ENCODE data around the gene FBLN2. TPM values are rescaled to one million over a fixed set of nuclear protein-coding genes. Genes with fewer than 3 reads are reported as not detected.

The FBLN2 gene
- polyA plus RNA-seq, 1 donor (not counting 4 experiments of a cell fraction or from before 2014, with no cell fraction given), result 0.72 TPM

GRCh38 chr3:13540297-13540995 is 8.5 kb upstream of the FBLN2 start:
- no peaks in the 10 kb centered on the region for H3K9me3 ChIP-seq (ENCODE audit: control insufficient read depth, low read depth, low read length)
- H3K9me1 ChIP-seq (ENCODE audit: control insufficient read depth, extremely low read depth, insufficient read depth, low read length), result no peaks in the 10 kb centered on the region
- FAIRE-seq, result no peak
- no peak for DNase-seq (ENCODE audit: low read depth, low spot score)
- H3K36me3 ChIP-seq (ENCODE audit: control insufficient read depth in 2 of 2, extremely low read depth in 1 of 2, insufficient read depth in 2 of 2, low read length in 2 of 2), result no peaks in the 10 kb centered on the region
- H3K27ac ChIP-seq (ENCODE audit: control insufficient read depth, insufficient read depth, low read length), result no peak overlapping the region
- H2AFZ ChIP-seq (ENCODE audit: control insufficient read depth, low read length), result no peak overlapping the region
- H3K79me2 ChIP-seq (ENCODE audit: control insufficient read depth, insufficient read depth, low read length), result no peaks in the 10 kb centered on the region
- H3K27me3 ChIP-seq (ENCODE audit: control insufficient read depth, extremely low read depth, insufficient read depth, low read length), result no peaks in the 10 kb centered on the region
- TF ChIP-seq EZH2 (IDR thresholded peaks at IDR 0.05; ENCODE audit: low read length), result no peak
- TF ChIP-seq, protein P1, sequence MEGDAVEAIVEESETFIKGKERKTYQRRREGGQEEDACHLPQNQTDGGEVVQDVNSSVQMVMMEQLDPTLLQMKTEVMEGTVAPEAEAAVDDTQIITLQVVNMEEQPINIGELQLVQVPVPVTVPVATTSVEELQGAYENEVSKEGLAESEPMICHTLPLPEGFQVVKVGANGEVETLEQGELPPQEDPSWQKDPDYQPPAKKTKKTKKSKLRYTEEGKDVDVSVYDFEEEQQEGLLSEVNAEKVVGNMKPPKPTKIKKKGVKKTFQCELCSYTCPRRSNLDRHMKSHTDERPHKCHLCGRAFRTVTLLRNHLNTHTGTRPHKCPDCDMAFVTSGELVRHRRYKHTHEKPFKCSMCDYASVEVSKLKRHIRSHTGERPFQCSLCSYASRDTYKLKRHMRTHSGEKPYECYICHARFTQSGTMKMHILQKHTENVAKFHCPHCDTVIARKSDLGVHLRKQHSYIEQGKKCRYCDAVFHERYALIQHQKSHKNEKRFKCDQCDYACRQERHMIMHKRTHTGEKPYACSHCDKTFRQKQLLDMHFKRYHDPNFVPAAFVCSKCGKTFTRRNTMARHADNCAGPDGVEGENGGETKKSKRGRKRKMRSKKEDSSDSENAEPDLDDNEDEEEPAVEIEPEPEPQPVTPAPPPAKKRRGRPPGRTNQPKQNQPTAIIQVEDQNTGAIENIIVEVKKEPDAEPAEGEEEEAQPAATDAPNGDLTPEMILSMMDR (optimal IDR thresholded peaks at IDR 0.05 in 1 of 3, IDR thresholded peaks at IDR 0.05 in 1 of 3, conservative IDR thresholded peaks at IDR 0.05 in 1 of 3; ENCODE audit: extremely low read depth in 1 of 3, insufficient read depth in 2 of 3, low read length in 3 of 3), result no peak
- no peak overlapping the region for H3K4me2 ChIP-seq (ENCODE audit: control insufficient read depth, extremely low read depth, insufficient read depth, low read depth, low read length)
- dilution Hi-C loops (cut with MboI; ENCODE audit: extremely low pct_ligation_motif_present, low sequenced_read_pairs), result no loop called here
- no peak overlapping the region for H3K4me3 ChIP-seq (ENCODE audit: control insufficient read depth in 2 of 3, extremely low read depth in 1 of 3, insufficient read depth in 2 of 3, low read depth in 1 of 3, low read length in 3 of 3)
- peaks cover 46% of the 10 kb centered on the region for H3K4me1 ChIP-seq (ENCODE audit: control insufficient read depth, extremely low read depth, insufficient read depth, low read length)
- H4K20me1 ChIP-seq (ENCODE audit: control insufficient read depth, extremely low read depth, insufficient read depth, low read length), result no peaks in the 10 kb centered on the region
- H3K9ac ChIP-seq (ENCODE audit: control insufficient read depth, extremely low read depth, insufficient read depth, low read length), result no peak overlapping the region

DNA sequence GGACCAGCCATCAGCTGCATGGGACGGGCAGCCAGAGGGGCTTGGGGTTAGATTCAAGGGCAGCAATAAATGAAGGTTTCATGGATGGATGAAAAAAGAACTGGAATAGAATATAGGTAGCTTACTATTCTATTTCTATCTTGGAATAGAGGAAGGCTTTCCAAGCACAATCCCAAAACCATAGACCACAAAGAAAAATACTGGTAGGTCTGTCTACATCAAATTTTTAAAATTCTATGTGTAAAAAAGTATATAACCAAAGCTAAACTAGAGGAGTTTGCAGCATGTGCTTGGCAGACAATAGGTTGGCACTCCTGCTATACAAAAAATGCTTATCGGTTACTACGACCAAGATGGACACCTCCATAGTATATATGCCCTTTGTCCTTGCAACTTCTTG is 7.2 kb upstream of the FBLN2 start:
- DNase-seq (ENCODE audit: low read depth, low spot score) (no peak), FAIRE-seq (no peak)
- Histone ChIP-seq H3K79me2 (ENCODE audit: control insufficient read depth, insufficient read depth, low read length) (no peaks in the 10 kb centered on the region), H3K9ac (ENCODE audit: control insufficient read depth, extremely low read depth, insufficient read depth, low read length) (no peak overlapping the region), H2AFZ (ENCODE audit: control insufficient read depth, low read length) (no peak overlapping the region), H3K27me3 (ENCODE audit: control insufficient read depth, extremely low read depth, insufficient read depth, low read length) (no peaks in the 10 kb centered on the region), H3K36me3 (ENCODE audit: control insufficient read depth in 2 of 2, extremely low read depth in 1 of 2, insufficient read depth in 2 of 2, low read length in 2 of 2) (no peaks in the 10 kb centered on the region), H3K27ac (ENCODE audit: control insufficient read depth, insufficient read depth, low read length) (no peak overlapping the region), H3K9me3 (ENCODE audit: control insufficient read depth, low read depth, low read length) (no peaks in the 10 kb centered on the region), H3K4me1 (ENCODE audit: control insufficient read depth, extremely low read depth, insufficient read depth, low read length) (peaks cover 42% of the 10 kb centered on the region), H3K9me1 (ENCODE audit: control insufficient read depth, extremely low read depth, insufficient read depth, low read length) (no peaks in the 10 kb centered on the region), H4K20me1 (ENCODE audit: control insufficient read depth, extremely low read depth, insufficient read depth, low read length) (no peaks in the 10 kb centered on the region), H3K4me3 (ENCODE audit: control insufficient read depth in 2 of 3, extremely low read depth in 1 of 3, insufficient read depth in 2 of 3, low read depth in 1 of 3, low read length in 3 of 3) (no peak overlapping the region), H3K4me2 (ENCODE audit: control insufficient read depth, extremely low read depth, insufficient read depth, low read depth, low read length) (no peak overlapping the region)
- dilution Hi-C loops (cut with MboI; ENCODE audit: extremely low pct_ligation_motif_present, low sequenced_read_pairs), result no loop called here
- TF ChIP-seq EZH2 (IDR thresholded peaks at IDR 0.05; ENCODE audit: low read length), result no peak
- TF ChIP-seq, protein P1 (optimal IDR thresholded peaks at IDR 0.05 in 1 of 3, IDR thresholded peaks at IDR 0.05 in 1 of 3, conservative IDR thresholded peaks at IDR 0.05 in 1 of 3; ENCODE audit: extremely low read depth in 1 of 3, insufficient read depth in 2 of 3, low read length in 3 of 3), result no peak

Measured in keratinocyte (primary cell).